ENCODE measurements around the gene ST6GAL2. TPM values are rescaled to one million over a fixed set of nuclear protein-coding genes. Genes with fewer than 3 reads are reported as not detected.

Gene ST6GAL2
- total and polyA plus RNA-seq, 4 donors, result 1.0 to 3.6 (median 2.3) TPM

DNA sequence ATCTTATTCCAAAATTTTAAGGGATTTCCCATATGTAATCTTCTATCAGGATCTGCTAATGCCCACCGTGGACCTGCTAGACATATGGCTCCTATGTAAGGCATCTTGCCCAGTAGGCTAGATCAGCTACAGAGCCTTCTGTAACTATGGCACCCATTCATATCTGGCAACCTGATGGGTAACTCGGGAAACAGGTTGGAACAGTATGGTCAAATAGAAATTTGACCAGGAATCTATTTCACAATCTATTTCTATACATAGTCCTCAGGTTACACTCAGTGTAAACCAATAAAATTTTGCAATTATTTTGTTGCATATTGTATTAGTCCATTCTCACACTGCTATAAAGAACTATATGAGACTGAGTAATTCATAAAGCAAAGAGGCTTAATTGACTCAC, 93.3 kb downstream of the ST6GAL2 start:
- TF ChIP-seq, protein P1, sequence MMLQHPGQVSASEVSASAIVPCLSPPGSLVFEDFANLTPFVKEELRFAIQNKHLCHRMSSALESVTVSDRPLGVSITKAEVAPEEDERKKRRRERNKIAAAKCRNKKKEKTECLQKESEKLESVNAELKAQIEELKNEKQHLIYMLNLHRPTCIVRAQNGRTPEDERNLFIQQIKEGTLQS (IDR thresholded peaks at IDR 0.05), result no peak
- TF ChIP-seq FOXA1 (IDR thresholded peaks at IDR 0.05) (no peak), GABPA (IDR thresholded peaks at IDR 0.05 in 1 of 2, conservative IDR thresholded peaks at IDR 0.05 in 1 of 2) (no peak), YY1 (IDR thresholded peaks at IDR 0.05) (no peak), HNF4A (conservative IDR thresholded peaks at IDR 0.05) (no peak), TAF1 (conservative IDR thresholded peaks at IDR 0.05) (no peak)
- TF ChIP-seq, protein P2, sequence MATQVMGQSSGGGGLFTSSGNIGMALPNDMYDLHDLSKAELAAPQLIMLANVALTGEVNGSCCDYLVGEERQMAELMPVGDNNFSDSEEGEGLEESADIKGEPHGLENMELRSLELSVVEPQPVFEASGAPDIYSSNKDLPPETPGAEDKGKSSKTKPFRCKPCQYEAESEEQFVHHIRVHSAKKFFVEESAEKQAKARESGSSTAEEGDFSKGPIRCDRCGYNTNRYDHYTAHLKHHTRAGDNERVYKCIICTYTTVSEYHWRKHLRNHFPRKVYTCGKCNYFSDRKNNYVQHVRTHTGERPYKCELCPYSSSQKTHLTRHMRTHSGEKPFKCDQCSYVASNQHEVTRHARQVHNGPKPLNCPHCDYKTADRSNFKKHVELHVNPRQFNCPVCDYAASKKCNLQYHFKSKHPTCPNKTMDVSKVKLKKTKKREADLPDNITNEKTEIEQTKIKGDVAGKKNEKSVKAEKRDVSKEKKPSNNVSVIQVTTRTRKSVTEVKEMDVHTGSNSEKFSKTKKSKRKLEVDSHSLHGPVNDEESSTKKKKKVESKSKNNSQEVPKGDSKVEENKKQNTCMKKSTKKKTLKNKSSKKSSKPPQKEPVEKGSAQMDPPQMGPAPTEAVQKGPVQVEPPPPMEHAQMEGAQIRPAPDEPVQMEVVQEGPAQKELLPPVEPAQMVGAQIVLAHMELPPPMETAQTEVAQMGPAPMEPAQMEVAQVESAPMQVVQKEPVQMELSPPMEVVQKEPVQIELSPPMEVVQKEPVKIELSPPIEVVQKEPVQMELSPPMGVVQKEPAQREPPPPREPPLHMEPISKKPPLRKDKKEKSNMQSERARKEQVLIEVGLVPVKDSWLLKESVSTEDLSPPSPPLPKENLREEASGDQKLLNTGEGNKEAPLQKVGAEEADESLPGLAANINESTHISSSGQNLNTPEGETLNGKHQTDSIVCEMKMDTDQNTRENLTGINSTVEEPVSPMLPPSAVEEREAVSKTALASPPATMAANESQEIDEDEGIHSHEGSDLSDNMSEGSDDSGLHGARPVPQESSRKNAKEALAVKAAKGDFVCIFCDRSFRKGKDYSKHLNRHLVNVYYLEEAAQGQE (IDR thresholded peaks at IDR 0.05), result no peak
- TF ChIP-seq, protein P3, sequence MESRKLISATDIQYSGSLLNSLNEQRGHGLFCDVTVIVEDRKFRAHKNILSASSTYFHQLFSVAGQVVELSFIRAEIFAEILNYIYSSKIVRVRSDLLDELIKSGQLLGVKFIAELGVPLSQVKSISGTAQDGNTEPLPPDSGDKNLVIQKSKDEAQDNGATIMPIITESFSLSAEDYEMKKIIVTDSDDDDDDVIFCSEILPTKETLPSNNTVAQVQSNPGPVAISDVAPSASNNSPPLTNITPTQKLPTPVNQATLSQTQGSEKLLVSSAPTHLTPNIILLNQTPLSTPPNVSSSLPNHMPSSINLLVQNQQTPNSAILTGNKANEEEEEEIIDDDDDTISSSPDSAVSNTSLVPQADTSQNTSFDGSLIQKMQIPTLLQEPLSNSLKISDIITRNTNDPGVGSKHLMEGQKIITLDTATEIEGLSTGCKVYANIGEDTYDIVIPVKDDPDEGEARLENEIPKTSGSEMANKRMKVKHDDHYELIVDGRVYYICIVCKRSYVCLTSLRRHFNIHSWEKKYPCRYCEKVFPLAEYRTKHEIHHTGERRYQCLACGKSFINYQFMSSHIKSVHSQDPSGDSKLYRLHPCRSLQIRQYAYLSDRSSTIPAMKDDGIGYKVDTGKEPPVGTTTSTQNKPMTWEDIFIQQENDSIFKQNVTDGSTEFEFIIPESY (IDR thresholded peaks at IDR 0.05), result no peak
- H3K9me3 ChIP-seq (ENCODE audit: control insufficient read depth in 4 of 4, low read length in 3 of 4), result peaks cover 0 to 2% (median 0%) of the 10 kb centered on the region in 4 donors
- no peak overlapping the region for H3K4me3 ChIP-seq (ENCODE audit: low read depth in 1 of 3, low read length in 3 of 3)
- H3K4me1 ChIP-seq (ENCODE audit: control insufficient read depth in 4 of 4, insufficient read depth in 4 of 4, low read length in 3 of 4), result no peaks in the 10 kb centered on the region
- no peak for DNase-seq (ENCODE audit: low spot score)
- peaks cover 0 to 3% (median 0%) of the 10 kb centered on the region in 4 donors for H3K27me3 ChIP-seq (ENCODE audit: control insufficient read depth in 4 of 4, insufficient read depth in 4 of 4, low read length in 3 of 4)
- no peak overlapping the region for H3K27ac ChIP-seq (ENCODE audit: low read depth in 1 of 2, low read length in 2 of 2)
- 64% methylated on average over 2 of the region's 2 CpGs for WGBS
- H3K36me3 ChIP-seq (ENCODE audit: control insufficient read depth in 4 of 4, insufficient read depth in 3 of 4, low read depth in 1 of 4, low read length in 3 of 4), result no peaks in the 10 kb centered on the region
- no peak overlapping the region for H3K9ac ChIP-seq (ENCODE audit: low read depth in 1 of 2, low read length in 2 of 2)

DNA sequence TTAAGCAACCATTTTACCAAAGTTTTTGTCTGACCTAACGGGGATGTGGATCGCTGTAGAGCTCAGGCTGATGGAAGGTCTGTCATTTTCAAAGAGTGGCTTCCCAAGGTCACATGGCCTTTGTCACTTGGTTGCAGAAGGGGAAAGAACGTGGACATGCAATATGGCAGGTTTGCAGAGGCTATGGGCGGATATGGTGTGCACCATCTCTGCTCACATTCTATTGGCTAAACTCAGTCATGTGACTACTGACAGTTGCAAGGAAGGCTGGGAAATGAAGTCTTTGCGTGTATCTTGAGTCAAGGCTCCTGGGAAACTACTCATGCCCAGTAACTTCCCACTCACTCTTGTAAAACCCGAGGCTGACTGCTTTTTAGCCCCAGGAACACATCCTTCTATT, 96.8 kb downstream of the ST6GAL2 start:
- H3K27me3 ChIP-seq (ENCODE audit: control insufficient read depth in 4 of 4, insufficient read depth in 4 of 4, low read length in 3 of 4), result peaks cover 0 to 3% (median 0%) of the 10 kb centered on the region in 4 donors
- H3K9me3 ChIP-seq (ENCODE audit: control insufficient read depth in 4 of 4, low read length in 3 of 4), result peaks cover 0 to 2% (median 0%) of the 10 kb centered on the region in 4 donors
- no peak overlapping the region for H3K27ac ChIP-seq (ENCODE audit: low read depth in 1 of 2, low read length in 2 of 2)
- DNase-seq (ENCODE audit: low spot score), result no peak
- no peak overlapping the region for H3K4me3 ChIP-seq (ENCODE audit: low read depth in 1 of 3, low read length in 3 of 3)
- no peak overlapping the region for H3K9ac ChIP-seq (ENCODE audit: low read depth in 1 of 2, low read length in 2 of 2)
- H3K4me1 ChIP-seq (ENCODE audit: control insufficient read depth in 4 of 4, insufficient read depth in 4 of 4, low read length in 3 of 4), result no peaks in the 10 kb centered on the region
- TF ChIP-seq RXRA (IDR thresholded peaks at IDR 0.05) (no peak), JUND (IDR thresholded peaks at IDR 0.05) (no peak), TAF1 (conservative IDR thresholded peaks at IDR 0.05) (no peak), NR2F2 (IDR thresholded peaks at IDR 0.05) (no peak), FOXA1 (IDR thresholded peaks at IDR 0.05) (no peak), HNF4G (IDR thresholded peaks at IDR 0.05) (no peak), SP1 (IDR thresholded peaks at IDR 0.05) (no peak), YY1 (IDR thresholded peaks at IDR 0.05) (no peak), RAD21 (IDR thresholded peaks at IDR 0.05) (no peak), EGR1 (IDR thresholded peaks at IDR 0.05; ENCODE audit: low read depth in 2 of 2) (no peak)
- TF ChIP-seq, protein P4, sequence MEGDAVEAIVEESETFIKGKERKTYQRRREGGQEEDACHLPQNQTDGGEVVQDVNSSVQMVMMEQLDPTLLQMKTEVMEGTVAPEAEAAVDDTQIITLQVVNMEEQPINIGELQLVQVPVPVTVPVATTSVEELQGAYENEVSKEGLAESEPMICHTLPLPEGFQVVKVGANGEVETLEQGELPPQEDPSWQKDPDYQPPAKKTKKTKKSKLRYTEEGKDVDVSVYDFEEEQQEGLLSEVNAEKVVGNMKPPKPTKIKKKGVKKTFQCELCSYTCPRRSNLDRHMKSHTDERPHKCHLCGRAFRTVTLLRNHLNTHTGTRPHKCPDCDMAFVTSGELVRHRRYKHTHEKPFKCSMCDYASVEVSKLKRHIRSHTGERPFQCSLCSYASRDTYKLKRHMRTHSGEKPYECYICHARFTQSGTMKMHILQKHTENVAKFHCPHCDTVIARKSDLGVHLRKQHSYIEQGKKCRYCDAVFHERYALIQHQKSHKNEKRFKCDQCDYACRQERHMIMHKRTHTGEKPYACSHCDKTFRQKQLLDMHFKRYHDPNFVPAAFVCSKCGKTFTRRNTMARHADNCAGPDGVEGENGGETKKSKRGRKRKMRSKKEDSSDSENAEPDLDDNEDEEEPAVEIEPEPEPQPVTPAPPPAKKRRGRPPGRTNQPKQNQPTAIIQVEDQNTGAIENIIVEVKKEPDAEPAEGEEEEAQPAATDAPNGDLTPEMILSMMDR (IDR thresholded peaks at IDR 0.05; ENCODE audit: low read depth, low read length, missing input control), result no peak
- TF ChIP-seq, protein P1 (IDR thresholded peaks at IDR 0.05), result no peak
- TF ChIP-seq, protein P5, sequence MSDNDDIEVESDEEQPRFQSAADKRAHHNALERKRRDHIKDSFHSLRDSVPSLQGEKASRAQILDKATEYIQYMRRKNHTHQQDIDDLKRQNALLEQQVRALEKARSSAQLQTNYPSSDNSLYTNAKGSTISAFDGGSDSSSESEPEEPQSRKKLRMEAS (IDR thresholded peaks at IDR 0.05), result no peak
- TF ChIP-seq, protein P2 (IDR thresholded peaks at IDR 0.05), result no peak
- H3K36me3 ChIP-seq (ENCODE audit: control insufficient read depth in 4 of 4, insufficient read depth in 3 of 4, low read depth in 1 of 4, low read length in 3 of 4), result no peaks in the 10 kb centered on the region
- 73% methylated on average over 6 of the region's 6 CpGs for WGBS

All from liver (tissue), 9 donors.